ENCODE data around the gene ARID5A.
"Not testable (repeated sequence)": the region's sequence is repeated elsewhere in the genome, so short reads cannot be mapped to it uniquely, and the experiment has no call there.

The ARID5A gene

DNA sequence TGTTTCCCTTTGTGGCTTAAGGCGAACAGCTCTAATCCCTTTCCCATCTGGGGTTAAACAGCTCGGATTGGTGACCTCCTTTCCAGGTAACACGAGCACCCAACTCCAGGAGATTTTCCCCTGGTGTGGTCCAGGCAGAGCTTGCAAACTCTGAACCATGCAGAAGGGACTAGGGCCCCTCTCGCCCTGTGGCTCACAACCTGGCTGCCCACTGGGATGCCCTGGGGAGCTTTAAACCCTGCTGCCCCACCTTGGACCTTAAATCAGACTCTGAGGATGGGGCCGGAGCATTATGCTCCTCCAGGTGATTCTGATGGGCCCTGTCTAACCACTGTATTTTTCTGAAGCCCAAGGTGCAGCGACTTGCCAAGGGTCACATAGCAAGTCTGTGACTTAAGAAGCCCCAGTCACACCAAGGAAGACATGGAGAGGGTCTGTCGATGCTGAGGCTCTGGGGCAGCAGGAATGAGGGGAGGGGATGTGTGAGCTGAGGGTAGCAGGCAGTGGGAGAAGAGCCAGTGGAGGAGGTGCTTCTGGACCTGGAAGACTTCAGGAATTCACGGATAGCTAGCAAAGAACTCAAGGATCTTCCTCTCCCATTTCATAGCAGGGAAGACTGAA lies 5.9 kb downstream of the ARID5A start:
- DNase-seq = no peak

DNA sequence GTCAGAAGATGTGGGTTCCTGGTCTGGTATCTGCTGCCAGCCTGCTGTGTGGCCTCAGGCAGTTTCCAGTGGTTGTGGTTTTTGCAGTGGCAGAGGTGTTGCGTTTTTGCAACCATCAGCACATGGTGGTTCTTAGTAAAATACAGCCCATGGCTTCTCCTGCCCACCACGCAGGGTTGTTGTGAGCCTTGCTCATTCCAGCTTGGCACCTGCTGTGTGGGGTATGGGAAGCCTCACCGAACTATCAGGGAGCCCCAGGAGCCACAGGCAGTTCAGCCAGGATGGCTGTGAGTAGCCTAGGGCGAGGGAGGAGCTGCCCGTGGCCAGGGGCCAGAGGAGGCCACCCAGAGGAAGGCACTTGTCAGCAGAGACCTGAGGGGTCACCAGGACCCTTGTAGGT lies 9.8 kb downstream of the ARID5A start:
- no peak for DNase-seq

DNA sequence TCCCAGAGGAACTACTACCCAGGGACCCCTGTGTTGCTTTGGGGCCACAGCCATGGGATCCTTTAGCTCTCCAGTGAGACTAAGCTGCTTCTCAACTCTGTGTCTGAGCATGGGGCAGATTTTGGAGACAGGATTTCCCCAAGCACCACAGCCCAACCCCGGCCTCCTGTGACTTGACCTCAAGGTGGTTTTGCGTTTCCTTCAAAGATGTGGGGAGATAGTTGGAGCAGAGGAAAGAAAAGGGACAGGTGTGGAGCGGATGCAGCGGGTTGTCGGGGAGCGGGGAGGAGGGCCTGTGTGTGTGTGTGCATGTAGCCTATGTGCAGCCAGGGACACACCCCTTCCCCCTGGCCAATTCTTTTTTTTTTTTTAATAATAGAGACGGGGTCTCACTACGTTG lies 10.2 kb downstream of the ARID5A start:
- no peak for DNase-seq

DNA sequence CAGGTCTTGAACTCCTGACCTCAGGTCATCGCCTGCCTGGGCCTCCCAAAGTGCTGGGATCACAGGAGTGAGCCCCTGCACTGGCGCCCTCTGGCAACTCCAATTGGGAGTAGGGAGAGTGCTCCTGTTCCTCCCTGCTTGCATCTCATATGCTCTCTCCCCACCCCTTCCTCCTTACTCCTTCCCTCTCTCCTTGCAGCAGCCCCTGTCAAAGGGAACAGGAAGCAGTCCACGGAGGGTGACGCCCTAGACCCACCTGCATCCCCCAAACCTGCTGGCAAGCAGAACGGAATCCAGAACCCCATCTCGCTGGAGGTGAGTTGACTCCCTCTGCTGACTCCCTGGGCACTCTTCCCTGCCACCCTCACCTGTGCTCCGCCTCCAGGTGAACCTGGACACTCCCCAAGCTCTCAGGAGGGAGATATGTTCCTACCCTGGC lies 10.7 kb downstream of the ARID5A start:
- DNase-seq = no peak

DNA sequence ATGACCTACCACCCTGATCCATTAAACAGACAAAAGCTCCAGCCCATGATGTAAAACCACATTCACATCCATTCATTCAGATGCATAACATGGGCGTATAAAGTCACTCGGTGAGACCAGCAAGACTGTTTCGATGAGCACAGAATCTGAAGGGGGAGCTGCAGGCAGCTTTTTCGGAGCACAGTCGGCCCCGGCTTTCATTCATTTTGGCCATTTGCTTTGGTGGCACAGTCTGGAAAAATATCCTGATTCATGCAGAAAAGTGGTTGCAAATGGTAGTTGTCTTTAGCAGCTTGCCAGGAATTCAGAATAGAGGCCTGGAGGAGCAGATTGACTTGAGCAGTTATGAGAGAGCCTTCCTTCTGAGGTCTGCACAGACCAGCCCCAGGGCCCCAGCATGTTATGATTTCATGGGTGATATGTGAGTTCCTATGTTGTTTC lies 11.2 kb downstream of the ARID5A start:
- no peak for DNase-seq

DNA sequence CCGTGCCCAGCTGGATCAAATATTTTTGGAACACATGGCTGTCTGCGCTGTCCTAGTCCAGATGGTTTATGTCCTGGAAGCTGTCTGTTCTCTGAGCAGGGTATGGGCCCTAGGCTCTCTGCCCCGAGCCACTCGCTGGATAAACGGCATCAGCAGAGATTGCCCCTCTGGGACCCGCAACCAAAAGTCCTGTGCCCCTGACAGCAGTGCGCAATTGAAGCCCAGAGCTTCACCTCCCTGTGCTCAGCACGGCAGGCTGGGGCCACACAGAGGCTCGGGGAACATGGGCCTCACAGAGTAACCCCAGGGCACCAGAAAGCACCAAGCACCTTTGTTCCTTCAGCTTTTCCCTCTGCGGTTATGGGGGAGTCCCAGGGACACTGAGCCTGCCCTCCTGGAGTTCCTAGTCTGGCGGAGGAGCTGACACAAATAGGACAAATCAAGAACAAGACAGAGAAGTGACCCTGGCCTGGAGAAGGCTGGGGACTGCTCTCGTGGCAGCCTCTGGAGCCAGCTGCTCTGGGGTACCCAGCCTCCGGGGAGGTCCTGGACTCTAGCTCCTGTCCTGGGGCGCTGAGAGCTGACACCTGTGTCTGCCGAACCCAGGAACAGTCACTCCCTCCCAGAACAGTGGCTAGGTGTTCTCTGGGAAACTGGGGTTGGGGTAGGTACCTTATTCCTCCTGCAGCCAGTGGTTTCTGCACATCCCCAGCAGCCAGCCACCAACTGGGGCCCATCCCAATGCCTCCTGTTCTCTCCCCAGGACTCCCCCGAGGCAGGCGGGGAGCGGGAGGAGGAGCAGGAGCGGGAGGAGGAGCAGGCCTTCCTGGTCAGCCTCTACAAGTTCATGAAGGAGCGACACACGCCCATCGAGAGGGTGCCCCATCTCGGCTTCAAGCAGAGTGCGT lies 12.3 kb downstream of the ARID5A start:
- DNase-seq = no peak

DNA sequence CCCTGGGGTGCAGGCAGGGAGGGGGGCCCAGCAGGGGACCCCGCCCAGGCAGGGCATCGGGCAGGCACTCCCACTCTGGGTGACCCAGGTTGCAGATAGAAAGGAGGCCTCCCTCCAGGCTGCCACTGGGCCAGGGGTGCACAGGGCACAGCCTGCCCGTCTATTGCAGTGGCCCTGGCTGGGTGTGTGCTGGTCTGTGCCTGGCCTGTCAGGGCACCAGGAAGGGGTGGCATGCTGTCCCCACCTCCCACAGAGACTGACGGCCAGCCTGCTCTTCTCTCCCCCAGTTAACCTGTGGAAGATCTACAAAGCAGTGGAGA lies 12.9 kb downstream of the ARID5A start:
- DNase-seq = no peak

DNA sequence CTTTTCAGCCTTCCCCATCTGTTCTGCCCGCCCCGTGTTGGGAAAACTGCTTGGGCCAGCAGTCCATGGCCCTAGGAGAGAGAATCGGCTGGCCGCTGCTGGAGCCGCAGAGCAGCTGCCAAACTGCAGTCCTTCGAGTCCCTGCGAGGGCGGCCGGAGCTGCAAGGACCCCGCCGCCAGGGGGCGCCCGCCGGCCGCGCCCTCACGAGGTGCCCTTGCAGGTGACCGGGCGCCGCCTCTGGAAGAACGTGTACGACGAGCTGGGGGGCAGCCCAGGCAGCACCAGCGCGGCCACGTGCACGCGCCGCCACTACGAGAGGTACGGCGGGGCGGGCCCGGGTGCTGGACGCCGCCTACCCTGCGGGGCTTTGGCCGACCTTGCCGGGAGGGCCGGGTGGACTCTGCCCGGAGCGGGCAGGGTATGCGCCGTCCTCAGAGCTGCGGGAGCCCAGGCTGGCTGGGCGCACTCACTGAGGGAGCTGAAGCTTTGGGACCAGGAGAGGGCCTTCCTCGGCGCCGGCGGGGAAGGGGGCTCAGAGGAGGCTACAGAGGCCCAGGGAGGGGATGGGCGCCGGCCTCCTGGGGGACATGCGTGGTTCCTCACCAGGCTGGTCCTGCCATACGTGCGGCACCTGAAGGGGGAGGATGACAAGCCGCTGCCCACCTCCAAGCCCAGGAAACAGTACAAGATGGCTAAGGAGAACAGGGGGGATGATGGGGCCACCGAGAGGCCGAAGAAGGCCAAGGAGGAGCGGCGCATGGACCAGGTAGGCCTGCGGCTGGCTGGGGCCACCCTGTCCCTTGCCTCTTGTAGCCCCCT lies 13.6 kb downstream of the ARID5A start:
- no peak for DNase-seq

DNA sequence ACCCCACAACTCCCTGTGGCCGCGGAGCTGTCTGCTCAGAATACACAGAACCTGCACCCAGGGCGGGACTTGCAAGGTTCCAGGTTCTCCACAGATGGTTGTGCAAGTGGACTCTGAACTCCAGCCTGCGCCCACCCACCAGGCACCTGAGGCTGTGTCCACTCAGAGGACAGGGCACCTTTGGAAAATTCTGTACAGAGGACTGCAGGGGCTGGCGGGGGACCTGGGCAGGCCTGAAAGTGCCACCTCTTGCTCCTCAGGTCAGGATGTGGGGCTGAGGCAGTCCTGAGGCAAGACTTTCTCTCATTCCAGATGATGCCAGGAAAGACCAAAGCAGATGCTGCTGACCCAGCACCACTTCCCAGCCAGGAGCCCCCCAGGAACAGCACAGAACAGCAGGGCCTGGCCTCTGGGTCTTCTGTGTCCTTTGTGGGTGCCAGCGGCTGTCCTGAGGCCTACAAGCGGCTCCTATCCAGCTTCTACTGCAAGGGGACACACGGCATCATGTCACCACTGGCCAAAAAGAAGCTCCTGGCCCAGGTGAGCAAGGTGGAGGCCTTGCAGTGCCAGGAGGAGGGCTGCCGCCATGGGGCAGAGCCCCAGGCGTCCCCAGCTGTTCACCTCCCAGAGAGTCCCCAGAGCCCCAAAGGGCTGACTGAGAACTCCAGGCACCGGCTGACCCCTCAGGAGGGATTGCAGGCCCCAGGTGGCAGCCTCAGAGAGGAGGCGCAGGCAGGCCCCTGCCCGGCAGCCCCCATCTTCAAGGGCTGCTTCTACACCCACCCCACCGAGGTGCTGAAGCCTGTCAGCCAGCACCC lies 14.4 kb downstream of the ARID5A start:
- DNase-seq = no peak

DNA sequence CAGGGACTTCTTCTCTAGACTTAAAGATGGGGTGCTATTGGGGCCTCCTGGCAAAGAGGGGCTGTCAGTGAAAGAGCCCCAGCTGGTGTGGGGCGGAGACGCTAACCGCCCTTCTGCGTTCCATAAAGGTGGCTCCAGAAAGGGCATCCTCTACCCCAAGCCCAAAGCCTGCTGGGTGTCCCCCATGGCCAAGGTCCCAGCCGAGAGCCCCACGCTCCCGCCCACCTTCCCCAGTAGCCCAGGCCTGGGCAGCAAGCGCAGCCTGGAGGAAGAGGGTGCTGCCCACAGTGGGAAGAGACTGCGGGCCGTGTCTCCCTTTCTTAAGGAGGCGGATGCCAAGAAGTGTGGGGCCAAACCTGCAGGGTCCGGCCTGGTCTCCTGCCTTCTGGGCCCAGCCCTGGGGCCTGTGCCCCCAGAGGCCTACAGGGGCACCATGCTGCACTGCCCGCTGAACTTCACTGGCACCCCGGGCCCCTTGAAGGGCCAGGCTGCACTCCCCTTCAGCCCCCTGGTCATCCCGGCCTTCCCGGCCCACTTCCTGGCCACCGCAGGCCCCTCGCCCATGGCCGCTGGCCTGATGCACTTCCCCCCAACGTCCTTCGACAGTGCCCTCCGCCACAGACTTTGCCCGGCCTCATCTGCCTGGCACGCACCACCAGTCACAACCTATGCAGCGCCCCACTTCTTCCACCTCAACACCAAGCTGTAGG lies 15.2 kb downstream of the ARID5A start:
- no peak for DNase-seq

DNA sequence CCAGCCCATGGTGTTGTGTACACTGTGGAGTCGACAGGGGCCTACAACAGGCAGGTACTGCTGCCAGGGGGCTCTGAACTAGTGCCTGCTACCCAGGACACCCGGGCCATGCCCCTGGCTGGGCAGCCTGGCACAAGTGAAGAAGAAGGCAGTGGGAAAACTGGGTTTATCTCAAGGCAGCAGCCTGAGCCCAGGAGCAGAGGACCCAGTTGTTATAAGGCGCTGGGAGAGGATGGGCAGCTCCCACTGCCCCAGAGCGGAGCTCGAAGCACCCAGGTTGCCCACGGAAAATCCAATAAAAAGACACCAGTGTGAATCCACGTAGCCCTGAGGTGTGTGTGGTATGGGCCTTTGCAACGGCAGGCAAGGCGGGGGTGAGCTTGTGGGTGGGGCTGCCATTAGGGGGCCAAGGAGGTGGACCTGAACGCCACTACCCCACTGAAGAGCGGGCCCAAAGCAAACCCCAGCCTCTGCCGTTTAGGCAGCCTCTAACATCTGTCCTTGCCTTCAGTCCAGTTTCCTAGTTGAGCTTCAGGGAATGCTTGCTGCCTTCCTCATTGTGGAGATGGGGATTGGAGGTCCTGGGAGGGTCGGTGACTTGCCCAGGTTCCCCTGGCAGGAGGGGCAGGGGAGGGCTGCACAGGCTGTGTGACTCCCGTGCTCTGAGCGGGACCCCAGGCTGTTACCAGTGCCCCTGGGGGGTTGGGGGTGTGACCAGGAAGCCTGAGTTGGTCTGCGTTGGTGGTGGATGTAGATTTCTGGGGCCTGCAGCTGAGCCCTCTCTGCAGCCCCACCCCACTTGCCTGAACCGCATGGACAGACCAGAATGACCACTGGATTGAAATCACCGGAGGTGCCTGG lies 16.0 kb downstream of the ARID5A start:
- DNase-seq = no peak

DNA sequence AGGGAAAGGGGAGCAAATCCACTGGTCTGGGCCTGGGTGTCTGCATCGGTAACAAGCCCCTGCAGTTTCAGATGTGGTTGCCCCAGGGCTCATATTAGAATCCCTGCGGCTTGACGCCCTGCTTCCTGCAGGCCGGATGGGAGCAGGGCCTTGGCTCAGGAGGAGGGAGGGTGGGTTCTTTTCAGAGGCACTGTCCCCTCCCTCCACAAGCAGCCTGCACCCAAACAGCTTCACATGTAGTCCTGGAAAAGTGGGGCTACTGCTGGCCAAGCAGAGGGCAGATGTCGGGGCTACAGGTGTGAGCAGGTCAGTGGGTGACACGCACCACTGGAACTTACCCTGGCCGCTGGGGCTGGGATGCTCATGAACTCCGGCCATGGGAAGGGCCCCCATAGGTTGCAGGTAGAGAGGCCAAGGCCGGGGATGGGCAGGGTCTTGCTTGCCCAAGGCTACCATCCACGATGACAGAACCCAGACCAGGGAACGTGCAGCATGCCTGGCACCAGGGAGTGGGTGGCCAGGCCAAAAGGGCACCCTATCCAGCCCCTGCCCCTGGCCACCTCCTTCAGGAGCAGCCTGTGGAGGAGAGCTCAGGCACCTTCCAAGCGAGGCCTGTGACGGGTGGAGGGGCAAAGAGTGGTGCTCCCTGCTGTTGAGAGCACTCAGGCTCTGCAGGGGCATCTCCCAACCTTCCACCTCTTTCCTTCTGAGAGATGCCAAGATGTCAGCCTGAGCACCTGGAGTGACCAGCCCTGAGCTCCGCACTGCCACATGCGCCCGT lies 16.8 kb downstream of the ARID5A start:
- DNase-seq = no peak

DNA sequence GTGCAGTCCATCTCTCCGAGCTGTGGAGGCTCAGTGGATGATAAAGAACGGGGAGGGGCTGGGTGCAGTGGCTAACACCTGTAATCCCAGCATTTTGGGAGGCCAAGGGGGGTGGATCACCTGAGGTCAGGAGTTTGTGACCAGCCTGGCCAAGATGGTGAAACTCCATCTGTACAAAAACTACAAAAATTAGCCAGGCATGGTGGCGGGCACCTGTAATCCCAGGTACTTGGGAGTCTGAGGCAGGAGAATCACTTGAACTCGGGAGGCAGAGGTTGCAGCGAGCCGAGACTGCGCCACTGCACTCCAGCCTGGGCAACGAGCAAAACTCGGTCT lies 17.4 kb downstream of the ARID5A start:
- DNase-seq = not testable (repeated sequence)

DNA sequence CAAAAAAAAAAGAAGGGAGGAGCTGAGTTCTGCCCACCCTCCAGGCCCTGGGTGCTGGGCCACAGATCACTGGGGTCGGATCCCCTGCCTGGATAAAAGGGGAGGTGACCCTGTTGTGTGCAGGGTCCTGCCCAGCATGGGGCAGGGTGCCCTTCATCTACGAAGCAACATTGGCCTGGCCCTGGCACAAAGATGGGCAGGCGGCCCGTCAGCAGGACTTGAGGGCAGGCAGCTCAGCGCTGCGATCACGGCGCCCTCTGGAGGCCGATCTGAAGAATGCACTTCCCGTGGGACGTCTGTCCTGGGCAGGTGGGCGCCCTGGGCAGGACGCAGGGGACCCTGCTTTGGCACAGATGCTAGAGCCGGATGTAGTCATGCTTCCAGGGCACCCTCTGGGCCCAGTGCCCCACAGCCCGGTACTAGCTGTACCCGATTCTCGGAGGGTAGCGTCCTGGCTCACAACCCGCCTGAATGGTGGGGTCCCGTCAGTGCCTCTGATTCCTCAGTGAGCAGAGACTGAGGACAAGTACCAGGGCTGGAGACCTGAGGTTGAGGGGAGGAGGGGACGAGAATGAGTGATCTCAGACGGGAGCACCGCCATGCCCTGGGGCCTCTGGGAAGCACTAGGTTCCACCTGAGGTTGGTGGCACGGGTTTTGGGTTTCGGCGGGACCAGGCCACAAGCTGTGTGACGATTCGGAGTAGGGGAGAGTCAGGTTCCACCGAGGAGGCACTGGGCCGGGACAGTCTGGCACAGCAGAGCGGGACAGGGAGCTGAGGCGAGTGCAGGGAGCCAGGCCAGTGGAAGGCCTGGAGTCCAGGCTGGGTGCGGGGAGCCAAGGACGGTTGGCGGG lies 18.0 kb downstream of the ARID5A start:
- no peak for DNase-seq

DNA sequence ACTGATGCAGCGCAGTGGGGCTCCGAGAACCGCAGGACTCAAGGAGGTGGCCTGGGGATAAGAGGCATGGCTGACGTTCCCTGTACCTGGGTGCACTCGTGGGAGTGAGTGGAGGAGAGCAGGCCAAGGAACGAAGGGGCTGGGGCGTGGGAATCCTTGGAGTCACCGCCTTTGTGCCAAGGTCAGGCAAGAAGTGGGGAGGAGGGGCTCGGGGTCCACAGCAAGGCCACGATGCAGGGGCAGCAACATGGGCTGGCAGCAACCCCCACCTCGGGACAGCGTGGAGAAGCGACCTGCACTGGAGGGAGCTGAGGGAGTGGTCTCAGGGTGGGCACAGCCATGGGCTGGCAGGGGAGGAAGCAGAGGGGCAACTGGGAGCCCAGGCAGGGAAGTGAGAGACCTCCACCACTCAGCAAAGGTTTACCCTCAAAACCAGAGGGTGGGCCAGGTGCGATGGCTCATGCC lies 18.6 kb downstream of the ARID5A start:
- no peak for DNase-seq

DNA sequence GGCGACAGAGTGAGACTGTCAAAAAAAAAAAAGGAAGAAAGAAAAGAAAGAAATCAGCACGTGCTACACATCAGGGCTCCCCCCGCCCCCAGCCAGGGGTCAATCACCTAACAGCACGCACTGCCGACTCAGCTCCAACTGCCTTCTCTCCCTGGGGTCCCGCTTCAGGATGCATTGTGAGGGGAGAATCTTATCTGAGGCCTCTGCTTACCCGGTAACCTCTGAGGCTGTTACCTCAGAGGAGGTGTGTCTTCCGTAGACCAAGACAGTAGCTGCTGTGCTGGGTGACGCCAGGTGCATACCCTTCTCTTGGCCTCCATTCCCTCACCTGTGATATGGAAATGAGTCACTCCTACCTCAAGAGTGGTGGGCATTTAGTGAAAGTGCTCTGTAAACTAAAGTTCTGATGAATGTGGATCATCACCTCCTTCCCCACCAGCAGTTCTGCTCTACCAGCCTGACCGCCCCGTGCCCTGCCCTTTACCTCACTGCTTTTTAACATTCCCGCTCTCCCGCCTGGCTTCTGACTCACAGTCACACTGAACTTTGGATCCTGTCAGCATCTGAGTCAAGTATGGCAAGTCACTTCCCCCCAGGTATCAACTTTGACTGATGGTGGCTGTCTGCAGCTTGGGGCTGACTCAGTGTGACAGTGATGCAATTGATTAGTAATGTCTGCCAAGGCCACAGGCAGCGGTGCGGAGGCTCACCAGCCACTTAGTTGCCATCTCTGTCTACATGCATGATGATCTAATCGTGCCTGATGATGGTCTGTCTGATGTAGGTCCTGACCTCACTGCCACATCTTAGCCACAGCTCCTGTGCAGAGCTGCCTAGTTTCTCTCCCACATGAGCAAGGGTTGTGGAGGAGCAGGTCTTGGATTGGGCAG lies 20.1 kb downstream of the ARID5A start:
- no peak for DNase-seq

DNA sequence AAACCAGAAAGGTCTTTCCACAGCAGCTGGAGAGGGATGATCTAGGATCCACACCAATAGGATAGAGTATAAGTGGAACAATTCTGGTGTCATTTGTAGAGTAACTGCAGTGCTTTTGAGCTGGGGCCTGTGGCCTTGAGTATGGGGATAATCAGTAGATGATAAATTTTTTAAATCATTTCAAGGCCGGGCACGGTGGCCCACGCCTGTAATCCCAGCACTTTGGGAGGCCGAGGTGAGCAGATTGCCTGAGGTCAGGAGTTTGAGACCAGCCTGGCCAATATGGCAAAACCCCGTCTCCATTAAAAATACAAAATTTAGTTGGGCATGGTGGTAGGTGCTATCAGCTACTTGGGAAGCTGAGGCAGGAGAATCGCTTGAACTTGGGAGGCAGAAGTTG lies 20.9 kb downstream of the ARID5A start:
- not testable (repeated sequence) for DNase-seq

DNA sequence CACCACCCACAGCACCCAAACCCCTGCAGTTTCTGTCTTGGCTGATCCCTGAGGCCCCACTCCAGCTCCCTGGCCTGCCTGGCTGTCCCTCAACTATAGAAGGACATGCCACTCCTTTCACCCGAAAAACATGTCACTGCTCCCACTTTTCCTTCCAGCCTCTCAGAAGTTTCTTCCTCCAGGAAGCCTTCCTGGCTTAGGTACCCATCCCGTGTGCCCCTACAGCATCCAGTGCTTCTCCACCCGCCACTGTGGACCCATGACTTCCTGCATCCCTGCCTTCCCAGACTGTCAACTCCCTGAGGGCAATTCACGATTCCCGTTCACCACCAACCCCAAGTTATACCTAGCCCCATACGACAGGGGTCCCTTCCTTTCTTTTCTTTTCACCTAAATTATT lies 21.5 kb downstream of the ARID5A start:
- no peak for DNase-seq
